ENCODE measurements around the gene HADHA.

GRCh38 chr2:26141145-26141769 lies 103.2 kb downstream of the HADHA start:
- no peak for TF ChIP-seq EP300 (IDR thresholded peaks at IDR 0.05)
- TF ChIP-seq POLR2A (IDR thresholded peaks at IDR 0.05), result no peak
- TF ChIP-seq CTCF (IDR thresholded peaks at IDR 0.05), result no peak
- TF ChIP-seq POLR2AphosphoS5 (IDR thresholded peaks at IDR 0.05), result no peak

Data from stomach (tissue), 4 donors.